Pons (tissue), 1 donor: Measurements from ENCODE around the gene FAM234A.
A peak's percentile ranks its signal among the peaks of the same experiment; 100 is the strongest.
"Not testable (repeated sequence)": the region's sequence is repeated elsewhere in the genome, so short reads cannot be mapped to it uniquely, and the experiment has no call there.

Experiments
- DNase-seq: peaks from one replicate; pipeline ENCODE4 v3.0.0-alpha.2; 2016; ENCODE audit warnings: low spot score

Gene FAM234A

GRCh38 chr16:234468-235305, at the start of gene FAM234A:
FAM234A (plus strand) TSS chr16:234821; CDS start chr16:254414, 19,593 bp downstream.
- peak; percentile 93 for DNase-seq

- no peak for DNase-seq
Measured at GRCh38 chr16:185213-185612, 49.4 kb upstream of the FAM234A start.

DNA sequence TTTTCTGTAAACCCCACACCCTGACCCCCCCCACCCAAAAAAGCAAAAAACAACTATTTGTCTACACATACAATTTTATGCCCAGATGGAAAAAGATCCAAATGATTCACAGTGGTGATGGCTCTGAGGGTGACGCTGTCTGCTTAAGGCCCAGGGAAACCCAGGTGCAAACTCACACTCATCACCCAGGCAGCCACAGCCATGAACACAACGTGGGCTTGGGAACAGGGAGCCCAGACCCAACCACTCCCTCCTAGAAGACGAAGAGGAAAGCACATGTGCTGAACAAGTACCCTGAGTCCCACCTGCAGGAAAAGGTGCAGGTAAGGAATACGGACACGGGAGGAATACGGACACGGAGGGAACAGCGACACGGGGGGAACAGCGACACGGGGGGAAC, 48.9 kb upstream of the FAM234A start:
- DNase-seq = no peak

- no peak for DNase-seq
Measured at GRCh38 chr16:187330-187729, 47.3 kb upstream of the FAM234A start.

- no peak for DNase-seq
Measured at GRCh38 chr16:188674-189073, 45.9 kb upstream of the FAM234A start.

GRCh38 chr16:189604-190186, 44.9 kb upstream of the FAM234A start:
- DNase-seq = no peak

DNA sequence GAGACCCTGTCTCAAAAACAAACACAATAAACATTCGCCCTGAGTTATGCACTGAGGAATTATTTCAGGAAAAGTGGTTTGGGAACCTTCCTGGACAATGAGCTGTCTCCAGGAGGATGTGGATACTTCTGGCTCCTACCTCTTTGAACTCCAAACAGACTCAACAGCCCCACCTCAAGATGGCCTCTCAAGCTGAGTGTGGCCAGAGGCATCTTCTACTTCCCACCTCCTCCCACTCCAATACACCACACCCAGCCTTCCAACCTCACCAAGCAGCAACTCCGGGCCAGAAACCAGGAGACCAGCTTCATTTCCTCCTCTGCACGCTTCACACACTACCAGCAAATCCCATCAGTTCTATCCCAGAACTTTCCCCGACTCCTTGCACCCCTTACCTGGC, 42.8 kb upstream of the FAM234A start:
- DNase-seq = no peak

GRCh38 chr16:192686-193085, 41.9 kb upstream of the FAM234A start:
- no peak for DNase-seq

DNA sequence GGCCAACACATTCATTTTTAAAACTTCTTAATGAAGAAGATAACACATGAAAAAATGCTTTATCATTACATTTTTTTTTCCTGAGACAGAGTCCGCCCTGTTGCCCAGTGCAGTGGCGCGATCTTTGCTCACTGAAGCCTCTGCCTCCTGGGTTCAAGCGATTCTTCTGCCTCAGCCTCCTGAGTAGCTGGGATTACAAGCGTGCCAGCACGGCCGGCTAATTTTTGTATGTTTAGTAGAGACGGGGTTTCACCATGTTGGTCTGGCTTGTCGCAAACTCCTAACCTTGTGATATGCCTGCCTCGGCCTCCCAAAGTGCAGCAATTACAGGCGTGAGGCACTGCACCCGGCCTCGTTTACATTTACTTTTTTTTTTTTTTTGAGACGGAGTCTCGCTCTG, 41.2 kb upstream of the FAM234A start:
- no peak for DNase-seq

DNA sequence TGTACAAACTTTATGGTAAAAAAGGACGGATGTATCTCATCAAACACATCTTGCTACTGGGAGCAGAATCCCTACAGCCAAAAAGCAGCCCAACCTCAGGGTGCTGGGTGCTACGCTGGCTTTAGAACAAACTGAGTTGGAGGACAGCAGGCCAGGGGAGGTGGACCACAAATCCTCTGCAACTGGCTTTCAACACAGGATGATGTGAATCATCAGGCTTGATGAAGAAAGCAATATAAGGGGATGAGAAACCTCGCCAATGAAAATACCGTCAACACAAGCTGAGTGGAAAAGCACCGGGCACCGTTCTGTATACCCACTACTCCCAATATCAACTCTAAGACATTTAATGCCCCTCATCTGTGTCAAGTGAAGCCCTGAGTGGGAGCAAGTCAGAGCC, 40.1 kb upstream of the FAM234A start:
- DNase-seq = no peak

- no peak for DNase-seq
Measured at GRCh38 chr16:200388-200787, 34.2 kb upstream of the FAM234A start.

DNA sequence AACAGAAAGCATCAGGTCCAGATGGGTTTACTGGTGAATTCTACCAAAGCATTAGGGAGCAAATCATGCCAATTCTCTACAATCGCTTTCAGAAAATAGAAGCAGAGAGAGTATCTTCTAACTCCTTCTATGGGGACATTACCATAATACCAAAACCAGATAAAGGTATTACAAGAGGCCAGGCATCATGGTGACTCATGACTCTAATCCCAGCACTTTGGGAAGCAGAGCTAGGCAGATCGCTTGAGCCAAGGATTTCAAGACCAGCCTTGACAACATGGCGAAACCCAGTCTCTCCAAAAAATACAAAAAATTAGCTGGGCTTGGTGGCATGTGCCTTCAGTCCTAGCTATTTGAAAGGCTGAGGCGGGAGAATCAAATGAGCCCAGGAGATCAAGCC, 31.4 kb upstream of the FAM234A start:
- no peak for DNase-seq

GRCh38 chr16:204046-204445, 30.6 kb upstream of the FAM234A start:
- not testable (repeated sequence) for DNase-seq

GRCh38 chr16:209359-209758, 25.3 kb upstream of the FAM234A start:
- not testable (repeated sequence) for DNase-seq

- DNase-seq = not testable (repeated sequence)
Measured at GRCh38 chr16:211631-212180, 22.9 kb upstream of the FAM234A start.

DNA sequence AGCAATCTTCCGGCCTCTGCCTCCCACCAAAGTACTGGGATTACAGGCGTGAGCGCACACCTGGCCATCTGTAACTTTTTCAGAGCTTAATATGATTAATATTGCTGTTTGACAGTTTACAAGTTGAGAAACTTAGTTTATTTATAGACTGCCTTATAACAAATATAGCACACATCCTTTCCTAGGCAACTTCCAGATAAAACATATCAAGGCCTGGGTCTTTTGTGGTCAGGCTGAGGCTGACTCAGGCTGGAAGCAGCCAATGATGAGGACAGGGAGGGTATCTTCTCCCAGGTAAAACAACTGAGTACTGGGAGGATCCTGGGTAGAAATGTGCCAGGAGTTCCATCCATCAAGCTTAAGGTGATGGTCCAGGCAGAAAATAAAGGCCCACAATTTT, 21.6 kb upstream of the FAM234A start:
- no peak for DNase-seq

DNA sequence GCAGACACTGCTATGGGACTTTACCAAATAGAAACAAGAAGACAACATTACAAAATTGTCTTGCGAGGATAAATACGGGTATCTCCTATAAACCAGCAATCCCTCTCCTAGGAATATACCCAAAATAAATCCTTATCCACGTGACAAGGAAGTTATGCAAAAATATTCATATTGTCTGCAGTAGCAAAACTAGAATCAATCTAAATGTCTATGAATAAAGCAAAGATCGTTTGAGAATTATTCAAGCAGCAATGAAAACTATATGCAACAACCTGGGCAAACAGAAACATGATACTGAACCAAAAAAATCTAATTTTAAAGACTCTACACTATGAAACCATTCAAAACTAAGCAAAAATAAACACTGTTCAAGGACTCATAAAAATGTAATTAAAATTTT, 14.6 kb upstream of the FAM234A start:
- no peak for DNase-seq

- no peak for DNase-seq
Measured at GRCh38 chr16:228151-228851, 6.3 kb upstream of the FAM234A start.

GRCh38 chr16:228852-229730, 5.5 kb upstream of the FAM234A start, which contains the start of gene LUC7L:
LUC7L (minus strand) TSS chr16:229449; CDS start chr16:229339, 110 bp downstream.
- peak; percentile 86 for DNase-seq

GRCh38 chr16:229731-230281, 4.8 kb upstream of the FAM234A start:
- no peak for DNase-seq

DNA sequence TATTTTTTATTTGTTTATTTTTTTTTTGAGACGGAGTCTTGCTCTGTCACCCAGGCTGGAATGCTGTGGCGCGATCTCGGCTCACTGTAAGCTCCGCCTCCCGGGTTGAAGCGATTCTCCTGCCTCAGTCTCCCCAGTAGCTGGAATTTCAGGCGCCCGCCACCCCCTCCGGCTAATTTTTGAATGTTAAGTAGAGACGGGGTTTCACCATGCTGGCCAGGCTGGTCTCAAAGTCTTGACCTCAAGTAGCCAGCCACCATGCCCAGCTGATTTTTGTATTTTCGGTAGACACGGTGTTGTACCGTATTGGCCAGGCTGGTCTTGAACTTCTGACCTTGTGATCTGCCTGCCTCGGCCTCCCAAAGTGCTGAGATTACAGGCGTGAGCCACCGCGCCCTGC, 4.3 kb upstream of the FAM234A start:
- DNase-seq = not testable (repeated sequence)
